Measurements from ENCODE around the gene OPN4.

GRCh38 chr10:86614853-86615252 lies 39.5 kb upstream of the OPN4 start:
- TF ChIP-seq EZH2phosphoT487 (IDR thresholded peaks at IDR 0.05; ENCODE audit: insufficient read depth, low read depth) (no peak), EZH2 (IDR thresholded peaks at IDR 0.05; ENCODE audit: insufficient read depth, poor library complexity, severe bottlenecking) (no peak)
